Measurements from ENCODE around the gene NTF4.

NTF4 gene

DNA sequence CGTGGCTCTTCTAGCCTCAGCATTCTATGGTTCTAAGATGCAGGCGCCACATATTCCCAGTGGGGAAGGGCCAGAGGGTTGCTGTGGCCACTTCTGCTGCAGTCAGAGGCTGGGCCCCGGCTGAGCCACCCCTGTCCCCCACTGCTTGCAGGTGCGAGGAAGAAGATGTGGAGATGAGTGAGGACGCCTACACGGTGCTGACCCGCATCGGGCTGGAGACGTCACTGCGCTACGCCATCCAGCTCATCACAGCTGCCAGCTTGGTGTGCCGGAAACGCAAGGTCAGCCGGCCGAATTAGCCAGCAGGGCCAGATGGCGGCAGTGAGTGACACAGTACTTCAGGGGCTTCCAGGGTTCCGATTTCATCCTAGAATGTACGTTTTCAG, 49.8 kb downstream of the NTF4 start:
- no peak overlapping the region for H3K4me3 ChIP-seq (ENCODE audit: low read depth, low read length)
- TF ChIP-seq, protein P1, sequence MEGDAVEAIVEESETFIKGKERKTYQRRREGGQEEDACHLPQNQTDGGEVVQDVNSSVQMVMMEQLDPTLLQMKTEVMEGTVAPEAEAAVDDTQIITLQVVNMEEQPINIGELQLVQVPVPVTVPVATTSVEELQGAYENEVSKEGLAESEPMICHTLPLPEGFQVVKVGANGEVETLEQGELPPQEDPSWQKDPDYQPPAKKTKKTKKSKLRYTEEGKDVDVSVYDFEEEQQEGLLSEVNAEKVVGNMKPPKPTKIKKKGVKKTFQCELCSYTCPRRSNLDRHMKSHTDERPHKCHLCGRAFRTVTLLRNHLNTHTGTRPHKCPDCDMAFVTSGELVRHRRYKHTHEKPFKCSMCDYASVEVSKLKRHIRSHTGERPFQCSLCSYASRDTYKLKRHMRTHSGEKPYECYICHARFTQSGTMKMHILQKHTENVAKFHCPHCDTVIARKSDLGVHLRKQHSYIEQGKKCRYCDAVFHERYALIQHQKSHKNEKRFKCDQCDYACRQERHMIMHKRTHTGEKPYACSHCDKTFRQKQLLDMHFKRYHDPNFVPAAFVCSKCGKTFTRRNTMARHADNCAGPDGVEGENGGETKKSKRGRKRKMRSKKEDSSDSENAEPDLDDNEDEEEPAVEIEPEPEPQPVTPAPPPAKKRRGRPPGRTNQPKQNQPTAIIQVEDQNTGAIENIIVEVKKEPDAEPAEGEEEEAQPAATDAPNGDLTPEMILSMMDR (IDR thresholded peaks at IDR 0.05; ENCODE audit: insufficient read depth, low read depth, low read length, missing control alignments): no peak
- DNase-seq (ENCODE audit: low read depth): no peak

DNA sequence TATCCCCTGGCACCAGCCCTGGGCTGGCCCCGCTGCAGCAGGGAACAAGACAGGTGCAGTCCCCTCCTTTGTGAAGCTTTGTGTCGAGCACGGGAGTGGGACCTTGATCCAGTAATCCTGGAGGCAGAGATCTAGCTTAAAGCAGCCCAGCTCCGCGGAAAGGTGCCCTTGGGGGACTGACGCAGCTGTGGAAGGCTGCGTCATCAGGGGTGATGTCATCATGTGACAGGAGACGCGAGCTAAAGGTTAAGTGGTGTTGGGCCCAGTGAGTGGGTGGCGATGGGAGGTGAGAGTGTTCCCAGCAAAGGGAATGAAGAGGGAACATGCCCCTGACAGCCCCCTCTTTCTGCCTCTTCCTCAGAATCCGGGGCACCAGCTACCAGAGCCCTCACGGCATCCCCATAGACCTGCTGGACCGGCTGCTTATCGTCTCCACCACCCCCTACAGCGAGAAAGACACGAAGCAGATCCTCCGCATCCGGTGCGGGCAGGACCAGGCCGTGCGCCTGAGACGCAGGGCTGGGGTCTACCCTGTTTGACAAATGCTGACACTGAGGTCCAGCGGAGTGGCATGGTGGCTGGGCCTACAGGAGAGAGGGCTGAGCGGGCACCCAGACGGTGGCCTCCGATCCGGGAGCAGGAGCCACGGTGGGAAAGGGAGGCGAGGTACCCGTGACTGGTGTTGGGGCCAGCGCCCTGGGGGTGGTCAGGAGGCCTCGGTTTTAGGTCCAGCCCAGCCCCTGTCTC, 50.3 kb downstream of the NTF4 start:
- DNase-seq (ENCODE audit: low read depth): no peak
- H3K4me3 ChIP-seq (ENCODE audit: low read depth, low read length): no peak overlapping the region
- TF ChIP-seq, protein P1 (IDR thresholded peaks at IDR 0.05; ENCODE audit: insufficient read depth, low read depth, low read length, missing control alignments): no peak

DNA sequence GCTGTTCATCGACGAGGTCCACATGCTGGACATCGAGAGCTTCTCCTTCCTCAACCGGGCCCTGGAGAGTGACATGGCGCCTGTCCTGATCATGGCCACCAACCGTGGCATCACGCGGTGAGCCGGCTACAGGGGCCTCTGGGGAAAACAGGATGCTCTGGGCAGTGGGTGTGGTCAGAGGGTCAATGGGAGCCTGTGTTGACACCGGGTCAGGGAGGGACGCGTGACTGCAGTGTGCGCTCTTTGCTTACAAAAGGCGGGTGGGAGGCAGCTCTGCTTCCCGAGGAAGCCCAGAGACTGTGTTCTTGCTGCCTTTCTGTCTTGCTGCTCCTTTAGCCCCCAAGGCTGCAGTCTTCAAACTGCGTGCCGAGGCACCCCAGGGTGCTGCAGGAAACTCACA, 53.4 kb downstream of the NTF4 start:
- no peak overlapping the region for H3K4me3 ChIP-seq (ENCODE audit: low read depth, low read length)
- TF ChIP-seq, protein P1 (IDR thresholded peaks at IDR 0.05; ENCODE audit: insufficient read depth, low read depth, low read length, missing control alignments): no peak
- DNase-seq (ENCODE audit: low read depth): no peak

All from GM12865 (cell line).